DND-41 (cell line): ENCODE measurements around the gene NHLRC4.

Source experiments
- CTCF ChIP-seq: IDR thresholded peaks from 2 replicates; pipeline ENCODE4 v1.5.1; 2012; ENCODE audit warnings: borderline replicate concordance, low read length, moderate library complexity, mild to moderate bottlenecking; ENCODE audit not compliant: poor library complexity, severe bottlenecking; ENCODE audit errors: extremely low read depth
- EZH2 ChIP-seq: IDR thresholded peaks from 3 replicates; pipeline ENCODE4 v1.6.1; 2012; ENCODE audit warnings: borderline replicate concordance, low read depth, mild to moderate bottlenecking, moderate library complexity, low read length, inconsistent platforms; ENCODE audit not compliant: severe bottlenecking

GRCh38 chr16:559021-559380, 7.8 kb upstream of the NHLRC4 start:
- no peak for TF ChIP-seq CTCF
- no peak for TF ChIP-seq EZH2
